A549 (cell line): ENCODE results near the gene CD163. TPM values are rescaled to one million over a fixed set of nuclear protein-coding genes. Genes with fewer than 3 reads are reported as not detected.

Experiments
- ATAC-seq, 2 experiments: fragments of 200-7000 bp in 1 of 2; fragments of >200 bp in 1 of 2; cut with Nextera tagmentation in 1 of 2; cut with Tn5 transposase in 1 of 2; 3 replicates each; pipeline versions ENCODE4 v1.8.0 to v1.9.1; 2018 to 2020; ENCODE audit warnings: mild to moderate bottlenecking in 1 of 2, moderate library complexity in 1 of 2
- CTCF ChIA-PET: fragments of 300-600 bp; sonication (Branson Sonifier 250); formaldehyde crosslinking; extraction: SDS; loops from one replicate; lab custom pipeline; 2021; ENCODE audit warnings: antibody characterized with exemption, inconsistent platforms; lab: Yijun Ruan, JAX
- POLR2A ChIA-PET: fragments of 350-600 bp; formaldehyde crosslinking; extraction: SDS; loops from one replicate; lab custom pipeline; 2021; ENCODE audit warnings: antibody characterized with exemption, inconsistent platforms; lab: Yijun Ruan, JAX
- DNase-seq, 2 experiments: peaks; one replicate each; pipeline versions ENCODE4 v3.0.0 to v3.0.0-alpha.2; 2011 to 2016; ENCODE audit warnings: low read depth in 1 of 2, low spot score in 1 of 2
- FAIRE-seq: peaks from 2 replicates; lab custom pipeline; 2011; peaks lifted over from hg19 to GRCh38; lab: Jason Lieb, UNC
- H3K27ac ChIP-seq, 2 experiments: fragments of >200 bp; sonication (Bioruptor Twin); formaldehyde crosslinking; 3 replicates each; pipeline ENCODE4 v1.5.1; 2016 to 2017
- H3K4me1 ChIP-seq: fragments of >200 bp; sonication (Bioruptor Twin); formaldehyde crosslinking; 3 replicates; pipeline ENCODE4 v1.6.1; 2016
- H3K4me2 ChIP-seq: fragments of >200 bp; sonication (Bioruptor Twin); formaldehyde crosslinking; 3 replicates; pipeline ENCODE4 v1.6.1; 2016
- H3K4me3 ChIP-seq: fragments of >200 bp; sonication (Bioruptor Twin); formaldehyde crosslinking; 3 replicates; pipeline ENCODE4 v1.5.1; 2016
- H3K9me3 ChIP-seq: fragments of >200 bp; sonication (Bioruptor Twin); formaldehyde crosslinking; 3 replicates; pipeline ENCODE4 v1.6.1; 2016
- ATOH8 ChIP-seq: fragments of 250-450 bp; sonication (Bioruptor Pico); IDR thresholded peaks from 2 replicates; pipeline ENCODE4 v1.5.0; 2020; ENCODE audit warnings: low read depth, mild to moderate bottlenecking, moderate library complexity
- BHLHE40 ChIP-seq: IDR thresholded peaks from 2 replicates; pipeline ENCODE4 v1.6.1; 2012; ENCODE audit warnings: low read depth, low read length, inconsistent platforms
- CBX2 ChIP-seq: fragments of 200-600 bp; sonication (generic); IDR thresholded peaks from 2 replicates; pipeline ENCODE4 v1.6.1; 2016; ENCODE audit warnings: low read depth, mild to moderate bottlenecking, borderline replicate concordance
- CBX8 ChIP-seq: fragments of 200-600 bp; sonication (generic); IDR thresholded peaks from 2 replicates; pipeline ENCODE4 v1.6.1; 2016
- CEBPB ChIP-seq, 2 experiments: fragments of >200 bp in 1 of 2; sonication (Bioruptor Twin) in 1 of 2; formaldehyde crosslinking in 1 of 2; IDR thresholded peaks; 2 replicates each; pipeline ENCODE4 v1.6.1; 2012 to 2016
- CHD2 ChIP-seq: fragments of 150-350 bp; IDR thresholded peaks from 2 replicates; pipeline ENCODE4 v1.6.1; 2014; ENCODE audit warnings: low read length; ENCODE audit not compliant: partially characterized antibody
- EP300 ChIP-seq, 2 experiments: fragments of >200 bp; sonication (Bioruptor Twin); formaldehyde crosslinking; IDR thresholded peaks; 2 replicates in 1 of 2; 3 replicates in 1 of 2; pipeline ENCODE4 v1.6.1; 2016 to 2017
- FOSB ChIP-seq: fragments of 250-450 bp; sonication (Bioruptor Pico); IDR thresholded peaks from 2 replicates; pipeline ENCODE4 v1.5.0; 2020; ENCODE audit warnings: mild to moderate bottlenecking, moderate library complexity
- FOSL2 ChIP-seq, 2 experiments: fragments of 450-650 bp in 1 of 2; fragments of >200 bp in 1 of 2; sonication (Bioruptor Twin) in 1 of 2; formaldehyde crosslinking; IDR thresholded peaks; 2 replicates each; pipeline versions ENCODE4 v1.5.0 to v1.6.1; 2016 to 2020; ENCODE audit warnings: mild to moderate bottlenecking in 1 of 2, moderate library complexity in 1 of 2
- KDM1A ChIP-seq: fragments of 200-600 bp; sonication (generic); IDR thresholded peaks from 2 replicates; pipeline ENCODE4 v1.6.1; 2016; ENCODE audit warnings: low read depth, mild to moderate bottlenecking
- MAFK ChIP-seq: fragments of 450-650 bp; IDR thresholded peaks from 2 replicates; pipeline ENCODE4 v1.6.1; 2014; ENCODE audit not compliant: partially characterized antibody
- NPAS2 ChIP-seq: fragments of 250-450 bp; sonication (Bioruptor Pico); IDR thresholded peaks from 2 replicates; pipeline ENCODE4 v1.8.0; 2022; ENCODE audit warnings: mild to moderate bottlenecking, moderate library complexity, borderline replicate concordance
- NR3C1 ChIP-seq: fragments of >200 bp; sonication (Bioruptor Twin); formaldehyde crosslinking; IDR thresholded peaks from 3 replicates; pipeline ENCODE4 v1.6.1; 2017
- PHF8 ChIP-seq: fragments of 200-600 bp; sonication (generic); IDR thresholded peaks from 2 replicates; pipeline ENCODE4 v1.6.1; 2016; ENCODE audit warnings: low read depth, mild to moderate bottlenecking, antibody characterized with exemption, moderate library complexity, borderline replicate concordance
- POLR2A ChIP-seq: IDR thresholded peaks from 2 replicates; pipeline ENCODE4 v1.6.1; 2012; ENCODE audit warnings: mild to moderate bottlenecking, low read length
- POLR2AphosphoS2 ChIP-seq: conservative IDR thresholded peaks from 2 replicates; pipeline ENCODE4 v1.6.1; 2012; ENCODE audit warnings: low read length, improper control_type of control experiment, inconsistent platforms
- RCOR1 ChIP-seq: fragments of 150-350 bp; IDR thresholded peaks from 2 replicates; pipeline ENCODE4 v1.6.1; 2014; ENCODE audit warnings: antibody characterized with exemption, low read length, low read depth
- RNF2 ChIP-seq: fragments of 200-600 bp; sonication (generic); IDR thresholded peaks from 2 replicates; pipeline ENCODE4 v1.6.1; 2016; ENCODE audit warnings: low read depth, mild to moderate bottlenecking, antibody characterized with exemption, moderate library complexity, borderline replicate concordance
- SMC3 ChIP-seq: fragments of >200 bp; sonication (Bioruptor Twin); formaldehyde crosslinking; IDR thresholded peaks from 3 replicates; pipeline ENCODE4 v1.6.1; 2018; ENCODE audit warnings: inconsistent platforms
- SREBF2 ChIP-seq: fragments of 450-650 bp; IDR thresholded peaks from 2 replicates; pipeline ENCODE4 v1.6.1; 2014; ENCODE audit warnings: mild to moderate bottlenecking, moderate library complexity
- TFCP2L1 ChIP-seq: fragments of 250-450 bp; sonication (Bioruptor Pico); IDR thresholded peaks from 2 replicates; pipeline ENCODE4 v1.5.0; 2021; ENCODE audit warnings: mild to moderate bottlenecking
- ZC3H11A ChIP-seq: fragments of 450-650 bp; IDR thresholded peaks from 2 replicates; pipeline ENCODE4 v1.6.1; 2014; ENCODE audit warnings: antibody characterized with exemption, mild to moderate bottlenecking
- ZNF302 ChIP-seq: fragments of 250-450 bp; sonication (Bioruptor Pico); IDR thresholded peaks from 2 replicates; pipeline ENCODE4 v1.9.0; 2021; ENCODE audit warnings: inconsistent platforms, mild to moderate bottlenecking, moderate library complexity
- WGBS: methylation state at CpG from one replicate; pipeline ENCODE4 v1.1.6; 2017; ENCODE audit errors: missing lambda C conversion rate; 5-methylcytosine and 5-hydroxymethylcytosine counted together
- polyA plus RNA-seq, 4 experiments: library from polyadenylated mRNA; depleted of rRNA in 3 of 4; stranded (reverse); fragments of >200 nt; fragmentation: RNase III in 1 of 4; extraction: RNeasy Plus Mini Kit Qiagen cat#74134 plus additional on column Dnase treatment in 1 of 4; gene quantifications; 2 replicates in 3 of 4; 3 replicates in 1 of 4; pipeline ENCODE4 v1.2.3, GENCODE V29; 2011 to 2017
- TF ChIP-seq, protein P1 (sequence below): IDR thresholded peaks from 2 replicates; pipeline ENCODE4 v1.6.1; 2012; ENCODE audit warnings: low read depth, borderline replicate concordance
- TF ChIP-seq, protein P2 (sequence below): fragments of 450-650 bp; IDR thresholded peaks from 2 replicates; pipeline ENCODE4 v1.6.1; 2014; ENCODE audit warnings: antibody characterized with exemption
- TF ChIP-seq, protein P3 (sequence below): fragments of 250-450 bp; sonication (Bioruptor Pico); IDR thresholded peaks from 2 replicates; pipeline ENCODE4 v1.5.0; 2021; ENCODE audit warnings: mild to moderate bottlenecking, moderate library complexity, borderline replicate concordance
- TF ChIP-seq, protein P4 (sequence below): fragments of 200-600 bp; sonication (generic); IDR thresholded peaks from 2 replicates; pipeline ENCODE4 v1.6.1; 2016; ENCODE audit warnings: antibody characterized with exemption, mild to moderate bottlenecking, moderate library complexity

Gene CD163
- polyA plus RNA-seq, 2 of the 4 experiments (the other 2 are of a cell fraction) = not detected

DNA sequence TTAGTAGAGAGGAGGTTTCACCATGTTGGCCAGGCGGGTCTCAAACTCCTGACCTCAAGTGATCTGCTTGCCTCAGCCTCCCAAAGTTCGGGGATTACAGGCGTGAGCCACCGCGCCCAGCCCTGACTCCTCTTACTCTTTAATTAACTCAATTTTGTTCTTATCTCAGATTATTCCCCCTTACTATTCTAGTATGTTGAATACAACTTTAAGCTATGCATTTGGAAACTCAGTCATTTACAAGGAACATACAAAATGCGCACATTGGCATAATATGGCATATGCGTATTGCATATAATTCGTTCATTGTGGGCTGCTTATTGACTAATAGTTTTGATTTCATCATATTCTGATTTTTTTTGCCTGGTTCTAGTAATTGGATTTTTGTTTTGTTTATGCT lies 10.8 kb upstream of the CD163 start:
- CTCF ChIA-PET = no interaction called here
- ATAC-seq = no peak

GRCh38 chr12:7512553-7512952 lies 9.0 kb upstream of the CD163 start:
- H3K9me3 ChIP-seq = no peaks in the 10 kb centered on the region
- ChIA-PET POLR2A (no interaction called here), CTCF (no interaction called here)
- H3K27ac ChIP-seq = no peak overlapping the region
- ATAC-seq (peak; percentile 96 to 100), FAIRE-seq (no peak), DNase-seq (peak; percentile 13 to 67)
- WGBS = 34% methylated on average over 3 of the region's 3 CpGs
- peak overlapping the region; percentile 18; the same call in 1 of the 3 replicates for H3K4me2 ChIP-seq
- no peak overlapping the region for H3K4me3 ChIP-seq
- H3K4me1 ChIP-seq = peaks cover 9% of the 10 kb centered on the region; the same call in 1 of the 3 replicates
- TF ChIP-seq NPAS2 (no peak), FOSB (CRISPR knock-in tag) (no peak), POLR2A (no peak), CBX2 (no peak), PHF8 (no peak), TFCP2L1 (no peak), CBX8 (no peak), FOSL2 (IDR thresholded peaks at IDR 0.05) (peak; percentile 39; the same call in 1 of the 2 replicates), FOSL2 (CRISPR knock-in tag; IDR thresholded peaks at IDR 0.05) (peak; percentile 21; the same call in 1 of the 2 replicates), NR3C1 (no peak), EP300 (IDR thresholded peaks at IDR 0.05) (no peak), SREBF2 (no peak), ATOH8 (CRISPR knock-in tag) (no peak)
- TF ChIP-seq, protein P1, sequence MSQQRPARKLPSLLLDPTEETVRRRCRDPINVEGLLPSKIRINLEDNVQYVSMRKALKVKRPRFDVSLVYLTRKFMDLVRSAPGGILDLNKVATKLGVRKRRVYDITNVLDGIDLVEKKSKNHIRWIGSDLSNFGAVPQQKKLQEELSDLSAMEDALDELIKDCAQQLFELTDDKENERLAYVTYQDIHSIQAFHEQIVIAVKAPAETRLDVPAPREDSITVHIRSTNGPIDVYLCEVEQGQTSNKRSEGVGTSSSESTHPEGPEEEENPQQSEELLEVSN = no peak
- TF ChIP-seq, protein P2, sequence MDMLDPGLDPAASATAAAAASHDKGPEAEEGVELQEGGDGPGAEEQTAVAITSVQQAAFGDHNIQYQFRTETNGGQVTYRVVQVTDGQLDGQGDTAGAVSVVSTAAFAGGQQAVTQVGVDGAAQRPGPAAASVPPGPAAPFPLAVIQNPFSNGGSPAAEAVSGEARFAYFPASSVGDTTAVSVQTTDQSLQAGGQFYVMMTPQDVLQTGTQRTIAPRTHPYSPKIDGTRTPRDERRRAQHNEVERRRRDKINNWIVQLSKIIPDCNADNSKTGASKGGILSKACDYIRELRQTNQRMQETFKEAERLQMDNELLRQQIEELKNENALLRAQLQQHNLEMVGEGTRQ = no peak
- TF ChIP-seq, protein P3, sequence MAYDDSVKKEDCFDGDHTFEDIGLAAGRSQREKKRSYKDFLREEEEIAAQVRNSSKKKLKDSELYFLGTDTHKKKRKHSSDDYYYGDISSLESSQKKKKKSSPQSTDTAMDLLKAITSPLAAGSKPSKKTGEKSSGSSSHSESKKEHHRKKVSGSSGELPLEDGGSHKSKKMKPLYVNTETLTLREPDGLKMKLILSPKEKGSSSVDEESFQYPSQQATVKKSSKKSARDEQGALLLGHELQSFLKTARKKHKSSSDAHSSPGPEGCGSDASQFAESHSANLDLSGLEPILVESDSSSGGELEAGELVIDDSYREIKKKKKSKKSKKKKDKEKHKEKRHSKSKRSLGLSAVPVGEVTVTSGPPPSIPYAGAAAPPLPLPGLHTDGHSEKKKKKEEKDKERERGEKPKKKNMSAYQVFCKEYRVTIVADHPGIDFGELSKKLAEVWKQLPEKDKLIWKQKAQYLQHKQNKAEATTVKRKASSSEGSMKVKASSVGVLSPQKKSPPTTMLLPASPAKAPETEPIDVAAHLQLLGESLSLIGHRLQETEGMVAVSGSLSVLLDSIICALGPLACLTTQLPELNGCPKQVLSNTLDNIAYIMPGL = no peak
- TF ChIP-seq, protein P4, sequence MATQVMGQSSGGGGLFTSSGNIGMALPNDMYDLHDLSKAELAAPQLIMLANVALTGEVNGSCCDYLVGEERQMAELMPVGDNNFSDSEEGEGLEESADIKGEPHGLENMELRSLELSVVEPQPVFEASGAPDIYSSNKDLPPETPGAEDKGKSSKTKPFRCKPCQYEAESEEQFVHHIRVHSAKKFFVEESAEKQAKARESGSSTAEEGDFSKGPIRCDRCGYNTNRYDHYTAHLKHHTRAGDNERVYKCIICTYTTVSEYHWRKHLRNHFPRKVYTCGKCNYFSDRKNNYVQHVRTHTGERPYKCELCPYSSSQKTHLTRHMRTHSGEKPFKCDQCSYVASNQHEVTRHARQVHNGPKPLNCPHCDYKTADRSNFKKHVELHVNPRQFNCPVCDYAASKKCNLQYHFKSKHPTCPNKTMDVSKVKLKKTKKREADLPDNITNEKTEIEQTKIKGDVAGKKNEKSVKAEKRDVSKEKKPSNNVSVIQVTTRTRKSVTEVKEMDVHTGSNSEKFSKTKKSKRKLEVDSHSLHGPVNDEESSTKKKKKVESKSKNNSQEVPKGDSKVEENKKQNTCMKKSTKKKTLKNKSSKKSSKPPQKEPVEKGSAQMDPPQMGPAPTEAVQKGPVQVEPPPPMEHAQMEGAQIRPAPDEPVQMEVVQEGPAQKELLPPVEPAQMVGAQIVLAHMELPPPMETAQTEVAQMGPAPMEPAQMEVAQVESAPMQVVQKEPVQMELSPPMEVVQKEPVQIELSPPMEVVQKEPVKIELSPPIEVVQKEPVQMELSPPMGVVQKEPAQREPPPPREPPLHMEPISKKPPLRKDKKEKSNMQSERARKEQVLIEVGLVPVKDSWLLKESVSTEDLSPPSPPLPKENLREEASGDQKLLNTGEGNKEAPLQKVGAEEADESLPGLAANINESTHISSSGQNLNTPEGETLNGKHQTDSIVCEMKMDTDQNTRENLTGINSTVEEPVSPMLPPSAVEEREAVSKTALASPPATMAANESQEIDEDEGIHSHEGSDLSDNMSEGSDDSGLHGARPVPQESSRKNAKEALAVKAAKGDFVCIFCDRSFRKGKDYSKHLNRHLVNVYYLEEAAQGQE = peak; percentile 32; the same call in 1 of the 2 replicates

More for the DNA sequence above, 10.8 kb upstream of the CD163 start:
- POLR2A ChIA-PET = no interaction called here
- no peak overlapping the region for H3K4me2 ChIP-seq
- DNase-seq (no peak), FAIRE-seq (no peak)
- H3K9me3 ChIP-seq = no peaks in the 10 kb centered on the region
- no peak overlapping the region for H3K4me3 ChIP-seq
- no peak overlapping the region for H3K27ac ChIP-seq
- peaks cover 9% of the 10 kb centered on the region; the same call in 1 of the 3 replicates for H3K4me1 ChIP-seq
- 59% methylated on average over 8 of the region's 8 CpGs for WGBS
- TF ChIP-seq ZC3H11A (no peak), CBX8 (no peak), RNF2 (no peak), CHD2 (no peak), POLR2AphosphoS2 (no peak), ZNF302 (no peak), MAFK (no peak), BHLHE40 (no peak), KDM1A (no peak), ATOH8 (CRISPR knock-in tag) (no peak), RCOR1 (no peak), CEBPB (IDR thresholded peaks at IDR 0.05) (no peak), SMC3 (no peak)
- TF ChIP-seq, protein P2 = no peak
- TF ChIP-seq, protein P3 = no peak
